Stimulated activated effector memory CD8-positive, alpha-beta T cell treated with anti-CD3 and anti-CD28 coated beads, Interleukin-12 subunit alpha, Interleukin-12 subunit beta, amount 100 ng/mL, for 72 hours (primary cell): ENCODE measurements around the gene HOXC6.

Experiments used
- ATAC-seq: fragments of 150-1000 bp; cut with Tn5 transposase; 2 replicates; pipeline ENCODE4 v1.10.0; 2021
- DNase-seq, 2 donors: peaks; one replicate each; pipeline ENCODE4 v3.0.0; 2021 to 2022; ENCODE audit warnings: low spot score in 2 of 2
- H3K27ac Mint-ChIP-seq: one replicate; pipeline ENCODE4 v1.8.0; 2022; ENCODE audit warnings: mild to moderate bottlenecking, mixed read lengths
- H3K36me3 Mint-ChIP-seq: one replicate; pipeline ENCODE4 v1.8.0; 2022; ENCODE audit warnings: mild to moderate bottlenecking, mixed read lengths
- H3K4me1 Mint-ChIP-seq: one replicate; pipeline ENCODE4 v1.8.0; 2022; ENCODE audit warnings: mixed read lengths
- H3K4me3 Mint-ChIP-seq: one replicate; pipeline ENCODE4 v1.8.0; 2022; ENCODE audit warnings: mild to moderate bottlenecking, mixed read lengths
- H3K9me3 Mint-ChIP-seq: one replicate; pipeline ENCODE4 v1.8.0; 2022; ENCODE audit warnings: mixed read lengths

The HOXC6 gene

DNA sequence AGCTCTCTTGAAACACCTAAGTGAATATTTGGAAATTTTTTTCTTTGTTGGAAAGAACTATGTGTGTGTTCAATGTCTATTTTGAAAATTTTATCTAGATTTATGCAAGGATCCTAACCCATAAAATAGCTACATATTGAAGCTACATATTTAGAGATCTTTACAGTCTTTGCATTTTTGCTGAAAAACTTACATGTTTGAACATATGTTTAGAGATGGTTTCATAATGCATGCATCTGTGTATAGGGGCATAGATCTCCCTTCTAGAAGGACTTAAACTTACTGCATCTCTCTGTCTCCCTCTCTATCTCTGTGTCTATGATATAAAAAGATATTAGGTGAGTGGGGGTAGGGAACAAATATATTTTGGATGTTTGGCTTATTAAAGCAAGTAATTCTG, 17.2 kb downstream of the HOXC6 start:
- peaks cover 11% of the 10 kb centered on the region for H3K4me1 Mint-ChIP-seq
- DNase-seq (no peak), ATAC-seq (no peak)
- H3K27ac Mint-ChIP-seq: no peak overlapping the region
- no peak overlapping the region for H3K4me3 Mint-ChIP-seq
- H3K9me3 Mint-ChIP-seq: no peaks in the 10 kb centered on the region
- no peaks in the 10 kb centered on the region for H3K36me3 Mint-ChIP-seq

DNA sequence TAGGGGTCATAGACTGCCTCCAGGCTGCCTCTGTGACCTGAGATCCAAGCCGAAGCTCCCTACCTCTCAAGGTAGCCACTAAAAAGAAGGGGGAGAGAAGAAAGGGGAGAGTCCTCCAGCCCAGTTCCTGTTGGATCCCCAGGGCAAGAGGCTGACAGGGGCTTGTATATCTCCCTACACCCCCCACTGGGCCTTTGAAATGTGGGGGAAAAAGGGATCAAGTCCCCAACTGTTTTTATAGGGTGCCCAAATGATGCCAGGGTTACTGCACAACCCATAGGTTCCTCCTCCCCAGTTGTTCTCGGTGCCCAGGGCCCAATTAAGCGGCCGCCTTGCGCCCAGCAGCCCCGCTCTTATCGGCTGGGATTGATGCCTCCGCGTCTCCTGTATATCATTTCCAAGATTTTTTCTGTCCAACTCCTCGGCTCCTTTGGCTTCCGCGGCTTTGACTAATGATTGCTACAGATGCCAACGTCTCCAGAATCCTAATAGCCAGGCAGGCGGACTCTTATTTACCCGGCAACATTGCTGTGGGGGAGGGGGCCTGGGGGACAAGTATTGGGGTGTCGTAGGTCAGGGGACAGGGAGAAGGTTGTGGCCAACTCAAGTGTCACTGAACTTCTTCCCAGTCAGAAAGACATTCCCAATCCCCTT, 17.8 kb downstream of the HOXC6 start:
- no peaks in the 10 kb centered on the region for H3K36me3 Mint-ChIP-seq
- DNase-seq (no peak), ATAC-seq (no peak)
- no peak overlapping the region for H3K4me3 Mint-ChIP-seq
- H3K27ac Mint-ChIP-seq: no peak overlapping the region
- H3K9me3 Mint-ChIP-seq: no peaks in the 10 kb centered on the region
- peaks cover 12% of the 10 kb centered on the region for H3K4me1 Mint-ChIP-seq

DNA sequence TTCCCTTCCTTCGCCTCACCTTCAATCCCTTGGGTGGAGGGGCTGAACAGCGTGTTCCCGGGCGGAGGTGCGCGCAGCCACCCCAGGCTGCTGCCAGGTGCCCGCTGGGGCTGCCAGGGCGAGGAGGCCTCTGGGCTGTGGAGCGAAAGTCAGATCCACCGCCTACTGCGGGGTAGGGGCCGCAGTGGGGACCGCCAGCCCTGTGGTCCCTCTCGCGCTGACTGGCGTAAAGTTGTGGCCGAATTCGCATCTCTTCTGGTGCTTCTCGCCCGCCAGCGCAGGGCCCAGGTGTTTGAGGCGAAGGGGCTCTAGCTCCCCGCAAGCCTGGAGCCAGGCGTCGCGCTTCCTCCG, 18.5 kb downstream of the HOXC6 start:
- ATAC-seq (peak; percentile 31), DNase-seq (no peak)
- H3K27ac Mint-ChIP-seq: no peak overlapping the region
- peak overlapping the region; percentile 44 for H3K4me3 Mint-ChIP-seq
- peaks cover 20% of the 10 kb centered on the region for H3K4me1 Mint-ChIP-seq
- H3K9me3 Mint-ChIP-seq: no peaks in the 10 kb centered on the region
- H3K36me3 Mint-ChIP-seq: no peaks in the 10 kb centered on the region

DNA sequence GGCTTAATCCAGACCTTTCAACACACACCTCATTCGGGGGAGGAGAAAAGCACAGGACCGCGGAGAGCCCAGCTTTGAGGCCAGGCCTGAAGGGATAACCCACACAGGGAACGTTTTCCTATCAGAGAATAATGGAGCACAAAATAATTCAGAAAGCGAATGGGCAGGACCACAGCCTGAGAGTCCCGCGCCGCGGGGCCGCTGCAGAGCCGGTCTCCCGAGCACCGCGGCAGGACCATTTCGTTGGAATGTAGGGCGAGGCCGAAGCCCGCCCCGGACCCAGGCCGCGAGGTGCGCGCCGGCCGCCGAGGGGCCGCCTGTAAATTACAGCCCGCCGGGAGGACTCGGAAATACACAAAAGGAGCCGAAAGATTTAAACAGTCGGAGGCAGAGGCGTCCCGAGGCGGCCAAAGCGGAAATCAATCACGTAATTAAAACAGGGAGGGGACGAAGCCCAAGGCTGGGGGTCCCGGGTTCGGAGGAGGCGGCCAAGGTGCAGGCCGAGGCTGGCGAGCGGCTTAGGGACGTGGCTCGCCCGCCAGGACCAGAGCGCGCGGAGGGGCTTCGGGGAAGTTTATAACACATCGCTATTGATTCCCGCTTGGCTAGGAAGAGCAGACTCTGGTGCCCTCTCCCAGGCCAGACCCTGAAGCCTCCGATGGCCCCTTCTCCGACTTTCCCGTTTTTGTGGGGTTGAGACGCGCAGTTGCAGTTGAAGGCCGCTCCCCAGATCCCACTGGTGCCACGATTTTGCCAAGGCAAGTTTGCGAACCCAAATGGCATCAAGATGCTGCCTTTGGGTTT, 19.1 kb downstream of the HOXC6 start:
- peaks cover 24% of the 10 kb centered on the region for H3K4me1 Mint-ChIP-seq
- H3K36me3 Mint-ChIP-seq: no peaks in the 10 kb centered on the region
- peak overlapping the region; percentile 44 for H3K4me3 Mint-ChIP-seq
- no peak overlapping the region for H3K27ac Mint-ChIP-seq
- DNase-seq: no peak
- ATAC-seq: no peak
- no peaks in the 10 kb centered on the region for H3K9me3 Mint-ChIP-seq

DNA sequence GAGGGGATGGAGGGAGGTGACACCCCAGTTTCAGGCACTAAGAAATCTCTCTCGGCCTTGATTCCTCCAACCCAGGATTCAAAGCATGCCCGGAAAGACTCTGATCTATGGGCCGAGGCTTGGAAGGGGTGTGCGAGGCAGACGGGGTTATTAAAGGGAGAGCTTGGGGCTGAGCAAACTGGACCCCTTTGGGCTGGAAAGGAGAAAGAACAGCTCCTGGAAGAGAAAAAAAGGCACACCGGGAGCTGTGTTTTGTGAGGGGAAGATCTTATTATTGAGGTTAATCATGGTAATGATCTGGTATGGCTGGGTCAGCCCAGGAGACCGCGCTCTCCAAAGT, 19.7 kb downstream of the HOXC6 start:
- peaks cover 29% of the 10 kb centered on the region for H3K4me1 Mint-ChIP-seq
- no peak overlapping the region for H3K27ac Mint-ChIP-seq
- ATAC-seq (no peak), DNase-seq (no peak)
- no peaks in the 10 kb centered on the region for H3K9me3 Mint-ChIP-seq
- no peaks in the 10 kb centered on the region for H3K36me3 Mint-ChIP-seq
- H3K4me3 Mint-ChIP-seq: peak overlapping the region; percentile 44

DNA sequence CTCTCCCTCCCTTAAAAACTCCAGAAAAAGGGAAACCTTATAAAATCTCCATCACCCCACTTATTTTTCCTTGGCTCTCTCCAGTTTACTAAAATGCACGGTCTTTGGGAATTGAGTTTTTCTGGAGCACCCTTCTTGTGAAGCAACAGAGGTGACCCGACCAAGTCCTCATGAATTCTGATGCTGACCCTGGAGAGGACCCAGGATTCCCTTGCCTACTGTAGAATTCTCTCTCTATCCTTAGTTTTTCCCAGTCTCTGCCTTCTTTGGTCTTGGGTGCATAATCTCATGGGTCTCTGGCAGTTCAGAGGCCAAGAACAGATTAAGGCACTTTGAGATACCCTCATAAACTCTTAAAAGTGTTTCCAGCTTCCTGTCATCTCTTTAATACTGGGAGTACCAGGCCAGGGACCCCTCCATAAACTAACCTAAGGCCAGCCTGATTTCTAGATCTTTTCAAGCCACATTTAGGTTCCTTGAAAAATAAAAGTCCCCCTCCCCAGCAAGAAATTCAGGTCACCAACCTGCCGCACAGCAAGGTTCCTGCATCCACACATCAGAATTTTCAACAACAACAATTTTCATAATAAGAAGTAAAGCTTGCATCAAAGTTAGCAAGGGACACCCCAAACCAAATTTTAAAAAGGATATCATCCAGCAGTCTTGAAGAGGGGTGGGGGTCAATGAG, 20.3 kb downstream of the HOXC6 start:
- Mint-ChIP-seq H3K36me3 (no peaks in the 10 kb centered on the region), H3K27ac (no peak overlapping the region), H3K9me3 (no peaks in the 10 kb centered on the region), H3K4me3 (no peak overlapping the region), H3K4me1 (peaks cover 32% of the 10 kb centered on the region)
- ATAC-seq (no peak), DNase-seq (no peak)

DNA sequence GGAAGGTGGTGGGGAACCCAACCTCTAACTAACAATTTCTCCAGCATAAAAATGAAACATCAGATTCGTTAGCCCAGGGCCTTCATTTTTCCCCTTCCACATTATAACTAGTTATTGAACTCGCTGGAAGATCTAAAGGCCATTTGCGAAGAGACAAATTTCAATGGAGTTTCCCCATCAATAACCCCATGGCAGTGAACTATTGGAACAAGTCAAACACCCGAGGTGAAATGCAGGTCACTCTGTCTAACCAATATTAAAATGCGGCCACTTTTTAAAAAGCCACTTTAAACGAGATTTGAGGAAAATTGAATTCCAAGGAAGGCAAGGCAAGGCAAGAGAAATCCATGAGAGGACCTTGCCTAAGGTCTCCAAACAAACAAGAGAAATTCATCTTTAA, 20.9 kb downstream of the HOXC6 start:
- Mint-ChIP-seq H3K9me3 (no peaks in the 10 kb centered on the region), H3K4me3 (no peak overlapping the region), H3K4me1 (peaks cover 32% of the 10 kb centered on the region), H3K36me3 (no peaks in the 10 kb centered on the region), H3K27ac (no peak overlapping the region)
- DNase-seq (no peak), ATAC-seq (no peak)

DNA sequence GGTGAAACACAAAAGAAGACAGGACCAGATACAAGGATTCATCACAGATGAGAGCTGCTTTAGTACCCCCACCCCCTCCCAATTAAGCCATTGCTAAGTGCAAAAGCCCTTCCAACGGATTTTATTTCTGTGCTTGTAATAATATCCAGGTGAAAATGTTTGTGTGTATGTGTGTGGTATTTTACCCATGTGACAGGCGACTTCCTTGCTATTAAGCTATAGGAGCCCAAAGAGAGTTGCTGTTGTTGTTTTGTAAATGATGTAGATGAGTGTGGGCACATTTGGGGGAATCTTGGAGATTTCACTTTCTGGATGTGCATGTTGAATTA, 22.2 kb downstream of the HOXC6 start:
- Mint-ChIP-seq H3K36me3 (no peaks in the 10 kb centered on the region), H3K4me1 (peaks cover 41% of the 10 kb centered on the region), H3K9me3 (no peaks in the 10 kb centered on the region), H3K4me3 (peak overlapping the region; percentile 35), H3K27ac (no peak overlapping the region)
- DNase-seq: no peak
- ATAC-seq: no peak

DNA sequence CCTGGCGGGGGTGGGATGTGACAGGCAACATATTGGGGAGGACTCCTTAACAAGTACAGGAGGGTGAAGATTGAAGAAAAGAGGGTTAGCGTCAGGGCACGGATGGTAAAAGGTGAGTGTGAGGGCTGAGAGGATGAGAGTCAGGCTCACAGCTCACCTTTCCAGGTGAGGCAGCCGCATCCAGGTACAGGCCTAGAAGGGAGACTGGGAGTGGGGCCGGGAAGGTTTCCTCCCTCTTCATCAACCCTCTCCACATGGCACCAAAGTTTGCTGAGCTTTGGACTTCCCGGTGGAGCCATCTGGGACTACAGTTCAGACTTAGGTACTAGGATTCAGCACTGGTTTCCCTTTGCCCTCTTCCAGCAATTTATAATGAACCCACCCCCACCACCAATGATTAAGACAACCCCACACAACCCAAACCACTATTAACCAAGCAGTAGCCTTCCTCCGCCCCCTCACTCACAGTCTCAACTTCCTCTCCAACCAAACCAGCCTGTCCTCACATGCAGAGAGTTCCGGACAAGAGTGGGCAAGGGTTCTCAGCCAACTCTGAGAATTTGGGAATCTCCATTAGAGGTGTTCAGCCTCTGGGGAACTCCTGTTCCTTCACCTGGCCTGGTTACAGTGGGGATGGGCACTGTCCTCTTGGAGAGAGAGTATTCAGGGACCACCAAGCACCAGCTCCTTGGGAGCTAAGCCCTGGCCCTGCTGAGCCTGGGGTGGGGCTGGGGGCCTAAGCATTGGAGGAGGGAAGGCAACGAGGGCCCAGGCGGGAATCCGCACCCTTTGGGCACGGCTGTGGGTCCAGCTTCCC, 23.0 kb downstream of the HOXC6 start:
- no peak overlapping the region for H3K27ac Mint-ChIP-seq
- ATAC-seq (no peak), DNase-seq (no peak)
- H3K9me3 Mint-ChIP-seq: no peaks in the 10 kb centered on the region
- H3K4me3 Mint-ChIP-seq: no peak overlapping the region
- no peaks in the 10 kb centered on the region for H3K36me3 Mint-ChIP-seq
- H3K4me1 Mint-ChIP-seq: peaks cover 41% of the 10 kb centered on the region

DNA sequence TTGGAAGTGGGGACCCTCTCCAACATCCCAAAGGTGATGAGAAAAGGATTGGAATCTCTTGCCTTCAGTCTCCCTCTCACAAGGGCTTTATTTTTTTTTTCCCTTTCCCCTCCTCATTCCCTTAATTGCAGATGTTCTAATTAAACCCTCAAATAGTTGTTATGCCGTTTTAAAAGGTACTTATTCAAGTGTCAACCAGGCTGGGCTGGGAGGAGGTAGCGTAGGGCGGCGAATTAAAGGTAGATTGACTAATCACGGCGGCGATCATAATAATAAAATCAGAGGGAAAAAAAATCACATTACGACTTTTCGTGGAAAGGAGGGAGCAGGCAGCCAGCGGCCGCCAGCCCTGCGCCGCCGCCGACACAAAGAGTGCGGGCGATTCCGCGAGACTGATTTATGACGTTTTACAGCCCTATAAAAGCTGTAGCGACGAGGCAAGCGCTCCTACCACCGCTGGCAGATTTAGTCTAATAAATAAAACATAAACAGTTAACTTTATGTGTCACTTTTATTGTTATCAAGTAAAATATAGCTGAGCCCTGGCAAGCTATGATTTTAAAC, 23.7 kb downstream of the HOXC6 start:
- Mint-ChIP-seq H3K36me3 (no peaks in the 10 kb centered on the region), H3K27ac (peak overlapping the region; percentile 86), H3K4me1 (peaks cover 41% of the 10 kb centered on the region), H3K9me3 (no peaks in the 10 kb centered on the region), H3K4me3 (peak overlapping the region; percentile 72)
- DNase-seq: no peak
- no peak for ATAC-seq

DNA sequence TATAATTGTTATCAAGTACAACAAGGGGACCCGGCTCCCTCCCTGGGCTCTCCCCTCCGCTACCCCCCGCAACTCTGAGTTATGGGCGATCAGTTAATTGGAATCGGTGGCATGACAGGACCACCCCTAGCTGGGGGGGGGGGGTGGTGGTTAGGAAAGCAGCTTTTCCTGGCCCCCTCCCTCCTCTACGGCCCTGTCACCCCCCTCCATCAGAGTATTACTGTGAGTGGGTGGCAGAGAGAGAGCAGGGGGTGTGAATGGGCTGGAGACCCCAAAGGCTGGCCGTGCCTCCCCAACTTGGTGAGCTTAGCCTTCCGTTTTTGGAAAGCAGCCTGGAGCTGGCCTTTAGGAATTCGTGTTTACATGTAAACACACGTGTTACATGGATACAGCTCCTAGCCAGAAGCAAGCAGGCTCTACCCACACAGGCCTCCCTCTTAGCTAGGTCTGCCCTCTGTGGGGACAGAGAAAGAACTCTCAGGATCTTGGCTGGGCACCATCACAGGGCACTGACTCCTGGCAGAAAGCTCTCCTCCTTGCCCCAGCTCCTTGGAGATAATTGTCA, 24.3 kb downstream of the HOXC6 start:
- peak overlapping the region; percentile 86 for H3K27ac Mint-ChIP-seq
- no peak for DNase-seq
- H3K9me3 Mint-ChIP-seq: no peaks in the 10 kb centered on the region
- H3K36me3 Mint-ChIP-seq: no peaks in the 10 kb centered on the region
- peak overlapping the region; percentile 72 for H3K4me3 Mint-ChIP-seq
- peaks cover 40% of the 10 kb centered on the region for H3K4me1 Mint-ChIP-seq
- ATAC-seq: no peak

DNA sequence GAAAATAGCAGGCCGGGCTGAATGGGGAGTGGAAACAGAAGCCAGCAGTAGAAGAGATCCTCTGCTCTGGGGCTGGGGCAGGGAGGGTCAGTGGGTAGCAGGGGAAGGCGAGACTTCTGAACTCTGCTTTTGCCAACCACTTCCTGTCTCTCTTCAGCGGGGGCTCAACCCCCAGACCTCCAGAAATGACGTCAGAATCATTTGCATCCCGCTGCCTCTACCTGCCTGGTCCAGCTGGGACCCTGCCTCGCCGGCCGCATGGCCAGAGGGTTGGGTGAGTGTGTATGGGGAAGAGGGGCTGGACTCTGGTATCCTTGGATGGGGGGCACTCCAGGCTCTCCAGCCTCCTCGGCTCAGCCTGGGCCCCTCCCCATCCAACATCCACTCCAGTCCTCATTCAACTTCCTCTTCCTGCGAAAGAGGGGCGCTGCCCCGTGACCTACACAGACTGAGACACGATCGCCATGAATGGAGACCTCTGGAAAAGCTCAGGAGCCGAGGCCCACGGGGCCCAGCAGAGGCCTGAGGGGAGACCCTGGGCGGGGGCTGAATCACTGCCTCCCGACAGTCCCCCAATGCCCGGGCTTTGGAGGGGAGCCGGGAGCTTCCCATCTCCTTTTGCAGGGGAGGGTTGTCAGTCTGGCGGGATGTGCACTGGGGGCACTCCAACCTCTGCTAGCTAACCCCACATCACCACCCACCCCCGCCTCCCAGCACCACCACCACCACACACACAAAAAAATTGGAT, 24.9 kb downstream of the HOXC6 start:
- peak in 1 of 2 donors; percentile 72 for DNase-seq
- H3K27ac Mint-ChIP-seq: peak overlapping the region; percentile 86
- H3K9me3 Mint-ChIP-seq: no peaks in the 10 kb centered on the region
- no peaks in the 10 kb centered on the region for H3K36me3 Mint-ChIP-seq
- peak overlapping the region; percentile 72 for H3K4me3 Mint-ChIP-seq
- H3K4me1 Mint-ChIP-seq: peaks cover 35% of the 10 kb centered on the region
- ATAC-seq: peak; percentile 68

DNA sequence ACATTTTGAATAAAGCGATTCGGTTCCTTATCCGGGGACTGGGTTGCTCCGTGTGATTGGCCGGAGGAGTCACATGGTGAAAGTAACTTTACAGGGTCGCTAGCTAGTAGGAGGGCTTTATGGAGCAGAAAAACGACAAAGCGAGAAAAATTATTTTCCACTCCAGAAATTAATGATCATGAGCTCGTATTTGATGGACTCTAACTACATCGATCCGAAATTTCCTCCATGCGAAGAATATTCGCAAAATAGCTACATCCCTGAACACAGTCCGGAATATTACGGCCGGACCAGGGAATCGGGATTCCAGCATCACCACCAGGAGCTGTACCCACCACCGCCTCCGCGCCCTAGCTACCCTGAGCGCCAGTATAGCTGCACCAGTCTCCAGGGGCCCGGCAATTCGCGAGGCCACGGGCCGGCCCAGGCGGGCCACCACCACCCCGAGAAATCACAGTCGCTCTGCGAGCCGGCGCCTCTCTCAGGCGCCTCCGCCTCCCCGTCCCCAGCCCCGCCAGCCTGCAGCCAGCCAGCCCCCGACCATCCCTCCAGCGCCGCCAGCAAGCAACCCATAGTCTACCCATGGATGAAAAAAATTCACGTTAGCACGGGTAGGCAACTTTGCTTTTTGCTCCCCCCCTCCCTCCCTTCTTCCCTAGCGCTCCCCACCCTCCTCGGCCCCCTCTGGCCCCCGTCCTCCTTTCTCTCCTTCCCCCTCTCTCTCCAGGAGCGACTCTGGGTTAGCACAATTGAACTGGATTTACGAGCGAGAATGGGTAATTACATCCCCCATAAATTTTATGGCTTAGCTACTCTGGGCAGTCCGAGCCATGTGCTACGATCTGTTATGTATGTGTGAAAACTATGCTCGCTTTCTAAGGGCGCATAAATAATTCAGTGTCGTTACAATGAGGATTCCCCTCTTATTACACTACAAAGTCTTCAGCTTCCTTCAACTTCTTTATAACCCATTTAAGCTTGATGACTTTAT, 25.8 kb downstream of the HOXC6 start, which contains the start of gene HOXC4:
TSS of gene HOXC4 (plus strand) at position 85 of the 991 bp plus-strand sequence. CDS start at position 173, 88 bp downstream.
- Mint-ChIP-seq H3K27ac (peak within 1 kb of the TSS; percentile 86), H3K4me1 (peaks cover 35% of the 10 kb centered on the region), H3K4me3 (peak within 1 kb of the TSS; percentile 72), H3K9me3 (no peaks in the 10 kb centered on the region), H3K36me3 (no peaks in the 10 kb centered on the region)
- DNase-seq (no peak), ATAC-seq (peak; percentile 80)
